Calu3 (cell line): ENCODE measurements around the gene ODAD3. TPM values are rescaled to one million over a fixed set of nuclear protein-coding genes. Genes with fewer than 3 reads are reported as not detected.

Experiments used
- BruUV-seq: library from RNA; stranded (reverse); fragments of 400-500 nt; replicated peaks from 2 replicates; lab custom pipeline; 2021; lab: Mats Ljungman, UMichigan
- CTCF ChIA-PET: fragments of 300-600 bp; sonication (Branson Sonifier 250); formaldehyde crosslinking; loops from one replicate; lab custom pipeline; 2022; ENCODE audit warnings: antibody characterized with exemption; lab: Charles Lee
- DNase-seq: peaks from one replicate; pipeline ENCODE4 v3.0.0; 2022
- H3K27ac Mint-ChIP-seq: one replicate; pipeline ENCODE4 v1.8.0; 2022; ENCODE audit warnings: mixed read lengths; ENCODE audit not compliant: unreplicated experiment
- H3K27me3 Mint-ChIP-seq: one replicate; pipeline ENCODE4 v1.8.0; 2022; ENCODE audit warnings: mixed read lengths; ENCODE audit not compliant: unreplicated experiment
- H3K36me3 Mint-ChIP-seq: one replicate; pipeline ENCODE4 v1.8.0; 2022; ENCODE audit warnings: mild to moderate bottlenecking, moderate library complexity, mixed read lengths; ENCODE audit not compliant: insufficient read depth, unreplicated experiment
- H3K4me1 Mint-ChIP-seq: one replicate; pipeline ENCODE4 v1.8.0; 2022; ENCODE audit warnings: mild to moderate bottlenecking, low read depth, mixed read lengths; ENCODE audit not compliant: unreplicated experiment
- H3K4me3 Mint-ChIP-seq: one replicate; pipeline ENCODE4 v1.8.0; 2022; ENCODE audit warnings: mild to moderate bottlenecking, low read depth, moderate library complexity, mixed read lengths; ENCODE audit not compliant: unreplicated experiment
- H3K9me3 Mint-ChIP-seq: one replicate; pipeline ENCODE4 v1.8.0; 2022; ENCODE audit warnings: low read depth, mixed read lengths; ENCODE audit not compliant: unreplicated experiment
- intact Hi-C: fragments of 100-400 bp; cut with micrococcal nuclease; formaldehyde crosslinking; loops from one replicate; pipeline ENCODE4 v1.10.0; 2022; ENCODE audit not compliant: unreplicated experiment
- total RNA-seq: library from RNA; stranded (reverse); gene quantifications from 2 replicates; pipeline ENCODE4 v1.2.3, GENCODE V29; 2022
- TF ChIP-seq, protein P1 (sequence below): fragments of 200-600 bp; IDR thresholded peaks from one replicate; pipeline ENCODE4 v1.8.0; 2022; ENCODE audit warnings: antibody characterized with exemption; ENCODE audit not compliant: unreplicated experiment

Gene ODAD3
- total RNA-seq, 1 experiment from 2014 or later = not detected

GRCh38 chr19:11423791-11424181, 11.1 kb downstream of the ODAD3 start:
- intact Hi-C loops = no loop called here
- no peak for DNase-seq
- CTCF ChIA-PET = no interaction called here
- no TSS peak for BruUV-seq
- Mint-ChIP-seq H3K27ac (no peak overlapping the region), H3K4me1 (peaks cover 11% of the 10 kb centered on the region), H3K36me3 (peaks cover 16% of the 10 kb centered on the region), H3K9me3 (no peaks in the 10 kb centered on the region), H3K27me3 (peaks cover 16% of the 10 kb centered on the region), H3K4me3 (no peak overlapping the region)
- TF ChIP-seq, protein P1, sequence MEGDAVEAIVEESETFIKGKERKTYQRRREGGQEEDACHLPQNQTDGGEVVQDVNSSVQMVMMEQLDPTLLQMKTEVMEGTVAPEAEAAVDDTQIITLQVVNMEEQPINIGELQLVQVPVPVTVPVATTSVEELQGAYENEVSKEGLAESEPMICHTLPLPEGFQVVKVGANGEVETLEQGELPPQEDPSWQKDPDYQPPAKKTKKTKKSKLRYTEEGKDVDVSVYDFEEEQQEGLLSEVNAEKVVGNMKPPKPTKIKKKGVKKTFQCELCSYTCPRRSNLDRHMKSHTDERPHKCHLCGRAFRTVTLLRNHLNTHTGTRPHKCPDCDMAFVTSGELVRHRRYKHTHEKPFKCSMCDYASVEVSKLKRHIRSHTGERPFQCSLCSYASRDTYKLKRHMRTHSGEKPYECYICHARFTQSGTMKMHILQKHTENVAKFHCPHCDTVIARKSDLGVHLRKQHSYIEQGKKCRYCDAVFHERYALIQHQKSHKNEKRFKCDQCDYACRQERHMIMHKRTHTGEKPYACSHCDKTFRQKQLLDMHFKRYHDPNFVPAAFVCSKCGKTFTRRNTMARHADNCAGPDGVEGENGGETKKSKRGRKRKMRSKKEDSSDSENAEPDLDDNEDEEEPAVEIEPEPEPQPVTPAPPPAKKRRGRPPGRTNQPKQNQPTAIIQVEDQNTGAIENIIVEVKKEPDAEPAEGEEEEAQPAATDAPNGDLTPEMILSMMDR = no peak

- H3K4me3 Mint-ChIP-seq = no peak overlapping the region
- CTCF ChIA-PET = interaction anchor here (1.5 kb wide), 2 partner anchors 12 to 42 kb away, joined by 4 read pairs; partner anchors contain the start of genes ODAD3 and PRKCSH
- no peak for DNase-seq
- no TSS peak for BruUV-seq
- TF ChIP-seq, protein P1 = no peak
- intact Hi-C loops = no loop called here
- H3K9me3 Mint-ChIP-seq = no peaks in the 10 kb centered on the region
- H3K27ac Mint-ChIP-seq = no peak overlapping the region
- H3K36me3 Mint-ChIP-seq = peaks cover 21% of the 10 kb centered on the region
- H3K4me1 Mint-ChIP-seq = peaks cover 11% of the 10 kb centered on the region
- H3K27me3 Mint-ChIP-seq = peaks cover 16% of the 10 kb centered on the region
Observed at GRCh38 chr19:11423164-11423790, 11.6 kb downstream of the ODAD3 start.

GRCh38 chr19:11422163-11423065, 12.5 kb downstream of the ODAD3 start:
- H3K4me3 Mint-ChIP-seq = peak overlapping the region; percentile 36
- H3K4me1 Mint-ChIP-seq = peaks cover 11% of the 10 kb centered on the region
- peaks cover 16% of the 10 kb centered on the region for H3K27me3 Mint-ChIP-seq
- peaks cover 27% of the 10 kb centered on the region for H3K36me3 Mint-ChIP-seq
- intact Hi-C loops = no loop called here
- no peak overlapping the region for H3K27ac Mint-ChIP-seq
- TF ChIP-seq, protein P1 = no peak
- CTCF ChIA-PET = interaction anchor here (0.6 to 1.5 kb wide), 6 partner anchors 13 to 151 kb away, joined by 3 to 4 read pairs (median 4); partner anchors contain the start of genes ODAD3 and PRKCSH
- DNase-seq = peak; percentile 79
- no TSS peak for BruUV-seq
- no peaks in the 10 kb centered on the region for H3K9me3 Mint-ChIP-seq

DNA sequence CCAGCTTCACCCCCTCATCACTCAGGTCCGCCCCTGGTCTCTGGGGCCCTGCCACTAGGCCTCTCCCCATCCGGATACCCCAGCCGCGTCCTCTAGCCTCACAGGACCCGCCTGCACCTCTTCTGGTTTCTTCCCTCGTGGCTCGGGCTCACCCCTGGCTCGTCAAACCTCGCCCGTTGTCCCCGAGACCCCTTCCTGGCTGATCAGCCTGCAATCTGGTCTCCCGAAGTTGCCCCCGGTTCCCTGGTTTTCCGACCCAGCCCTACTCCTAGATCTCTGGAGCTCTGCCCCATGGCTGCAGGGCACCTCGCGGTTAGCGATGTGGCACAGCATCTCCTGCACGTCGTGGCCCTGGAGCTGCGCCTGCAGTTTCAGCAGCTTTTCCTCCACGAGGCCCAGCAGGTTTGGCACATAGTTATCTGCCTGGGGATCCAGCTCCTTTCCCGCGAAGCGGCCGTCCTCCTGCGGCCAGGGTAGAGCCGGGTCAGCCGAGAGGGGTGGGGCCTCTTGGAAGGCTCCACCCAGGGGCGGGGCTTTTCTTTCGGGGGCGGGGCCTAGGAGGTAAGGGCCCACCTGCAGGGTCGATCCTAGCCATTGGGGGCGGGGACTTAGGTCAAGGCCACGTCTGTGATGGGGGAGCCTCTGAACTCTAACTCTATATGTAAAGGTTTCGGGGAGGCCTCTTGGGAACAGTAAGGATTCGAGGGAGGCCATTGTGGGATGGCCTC, 13.4 kb downstream of the ODAD3 start:
- intact Hi-C loops = no loop called here
- Mint-ChIP-seq H3K4me3 (peak overlapping the region; percentile 36), H3K27me3 (peaks cover 16% of the 10 kb centered on the region), H3K27ac (no peak overlapping the region), H3K36me3 (peaks cover 28% of the 10 kb centered on the region), H3K9me3 (no peaks in the 10 kb centered on the region), H3K4me1 (peaks cover 11% of the 10 kb centered on the region)
- BruUV-seq = no TSS peak
- DNase-seq = peak; percentile 43
- TF ChIP-seq, protein P1 = no peak
- CTCF ChIA-PET = interaction anchor here (0.6 to 1.5 kb wide), 6 partner anchors 14 to 152 kb away, joined by 3 to 4 read pairs (median 4); partner anchors contain the start of genes ODAD3 and PRKCSH
